ENCODE measurements around the gene GNA15. TPM values are rescaled to one million over a fixed set of nuclear protein-coding genes. Genes with fewer than 3 reads are reported as not detected.
"Not testable (repeated sequence)": the region's sequence is repeated elsewhere in the genome, so short reads cannot be mapped to it uniquely, and the experiment has no call there.

GNA15 gene
- total RNA-seq, 4 donors from 2014 or later: 72.7 to 186 (median 132) TPM

GRCh38 chr19:3171894-3172672 is 36.2 kb downstream of the GNA15 start:
- Histone ChIP-seq H3K36me3 (no peaks in the 10 kb centered on the region), H3K27me3 (no peaks in the 10 kb centered on the region), H3K27ac (no peak overlapping the region), H3K4me1 (peaks cover 10 to 29% (median 13%) of the 10 kb centered on the region in 3 donors), H3K9me3 (no peaks in the 10 kb centered on the region), H3K4me3 (no peak overlapping the region)
- TF ChIP-seq POLR2A (IDR thresholded peaks at IDR 0.05) (no peak), CTCF (IDR thresholded peaks at IDR 0.05) (no peak)
- intact Hi-C loops (cut with DNase I): no loop called here
- 74 to 87% methylated on average over 7 of the region's 15 CpGs for WGBS, 2 donors
- DNase-seq: no peak

GRCh38 chr19:3172673-3173000 is 36.8 kb downstream of the GNA15 start:
- 80% methylated on average over 1 of the region's 6 CpGs; no CpG with 5 or more reads in 1 of the 2 donors for WGBS, 2 donors
- H3K27me3 ChIP-seq; H3K36me3 ChIP-seq; H3K9me3 ChIP-seq; H3K4me3 ChIP-seq; H3K27ac ChIP-seq; intact Hi-C loops (cut with DNase I); DNase-seq: not testable (repeated sequence)
- peaks cover 15 to 34% (median 17%) of the 10 kb centered on the region in 3 donors for H3K4me1 ChIP-seq

- Histone ChIP-seq H3K36me3 (no peaks in the 10 kb centered on the region), H3K27me3 (no peaks in the 10 kb centered on the region), H3K9me3 (no peaks in the 10 kb centered on the region), H3K4me1 (peaks cover 17 to 28% (median 20%) of the 10 kb centered on the region in 3 donors), H3K27ac (peak overlapping the region; percentile 71 to 77 (median 74)), H3K4me3 (no peak overlapping the region)
- no peak for DNase-seq
- 33 to 36% methylated on average over 10 to 13 of the region's 17 CpGs for WGBS, 2 donors
- intact Hi-C loops (cut with DNase I): no loop called here
- no peak for TF ChIP-seq CTCF (IDR thresholded peaks at IDR 0.05)
- TF ChIP-seq POLR2A (IDR thresholded peaks at IDR 0.05): no peak
Observed at GRCh38 chr19:3175781-3176714, 40.2 kb downstream of the GNA15 start.

- Histone ChIP-seq H3K27ac (peak overlapping the region; percentile 71 to 77 (median 74)), H3K27me3 (no peaks in the 10 kb centered on the region), H3K9me3 (no peaks in the 10 kb centered on the region), H3K4me3 (no peak overlapping the region), H3K36me3 (no peaks in the 10 kb centered on the region), H3K4me1 (peaks cover 17 to 20% (median 20%) of the 10 kb centered on the region in 3 donors)
- intact Hi-C loops (cut with DNase I): no loop called here
- TF ChIP-seq CTCF (IDR thresholded peaks at IDR 0.05) (peak in 1 of 6 experiments; percentile 1), POLR2A (IDR thresholded peaks at IDR 0.05) (peak in 1 of 4 donors; percentile 32)
- DNase-seq: no peak
- 75% methylated on average over 1 of the region's 11 CpGs; no CpG with 5 or more reads in 1 of the 2 donors for WGBS, 2 donors
Observed at GRCh38 chr19:3176715-3177501, 41.1 kb downstream of the GNA15 start.

- WGBS, 2 donors: 56 to 66% methylated on average over 5 to 13 of the region's 42 CpGs
- no peaks in the 10 kb centered on the region for H3K27me3 ChIP-seq
- H3K9me3 ChIP-seq: no peaks in the 10 kb centered on the region
- H3K36me3 ChIP-seq: no peaks in the 10 kb centered on the region
- H3K27ac ChIP-seq: peak within 1 kb of the TSS; percentile 34 to 83 (median 62)
- intact Hi-C loops (cut with DNase I): no loop called here
- TF ChIP-seq CTCF (IDR thresholded peaks at IDR 0.05) (no peak), POLR2A (IDR thresholded peaks at IDR 0.05) (peak in 1 of 4 donors; percentile 70)
- peak within 1 kb of the TSS; percentile 5 to 58 (median 32) for H3K4me3 ChIP-seq
- peaks cover 17 to 20% (median 19%) of the 10 kb centered on the region in 3 donors for H3K4me1 ChIP-seq
- no peak for DNase-seq
Observed at GRCh38 chr19:3178377-3178972, 42.6 kb downstream of the GNA15 start, which contains the start of gene S1PR4. Gene S1PR4, plus strand, starts transcription at chr19:3178769. Its CDS starts 24 bp downstream, at chr19:3178793.

Measured in esophagus squamous epithelium (tissue), 5 donors.